Mesenchymal stem cell (in vitro differentiated cells and primary cell): ENCODE data around the gene EVC.

Experiments
- DNase-seq: peaks from one replicate; pipeline ENCODE4 v3.0.0-alpha.2; 2013
- H2AFZ ChIP-seq: one replicate; pipeline ENCODE4 v1.6.1; 2013; ENCODE audit warnings: low read depth, mild to moderate bottlenecking, control low read depth, inconsistent platforms, low read length, moderate library complexity
- H2AK5ac ChIP-seq: 2 replicates; pipeline ENCODE4 v1.6.1; 2013; ENCODE audit warnings: low read length, moderate library complexity, mild to moderate bottlenecking, inconsistent platforms; ENCODE audit not compliant: severe bottlenecking
- H2BK120ac ChIP-seq: one replicate; pipeline ENCODE4 v1.6.1; 2013; ENCODE audit warnings: low read depth, mild to moderate bottlenecking, inconsistent platforms, low read length, moderate library complexity
- H2BK12ac ChIP-seq, 2 experiments: one replicate each; pipeline ENCODE4 v1.6.1; 2013; ENCODE audit warnings: inconsistent platforms in 2 of 2, low read length in 2 of 2, mild to moderate bottlenecking in 2 of 2, moderate library complexity in 2 of 2, control low read depth in 1 of 2
- H2BK15ac ChIP-seq: one replicate; pipeline ENCODE4 v1.6.1; 2013; ENCODE audit warnings: mild to moderate bottlenecking, low read depth, inconsistent platforms; ENCODE audit not compliant: poor library complexity, severe bottlenecking
- H2BK5ac ChIP-seq: 2 replicates; pipeline ENCODE4 v1.6.1; 2013; ENCODE audit warnings: low read depth, mild to moderate bottlenecking, low read length, control low read depth, inconsistent platforms; ENCODE audit not compliant: poor library complexity, severe bottlenecking
- H3K14ac ChIP-seq, 2 experiments: one replicate each; pipeline ENCODE4 v1.6.1; 2013; ENCODE audit warnings: inconsistent platforms in 2 of 2, low read length in 2 of 2, control low read depth in 1 of 2, mild to moderate bottlenecking in 1 of 2, moderate library complexity in 1 of 2
- H3K18ac ChIP-seq, 2 experiments: one replicate each; pipeline ENCODE4 v1.6.1; 2013; ENCODE audit warnings: inconsistent platforms in 2 of 2, low read length in 2 of 2, control low read depth in 1 of 2, low read depth in 1 of 2, mild to moderate bottlenecking in 1 of 2
- H3K23ac ChIP-seq, 2 experiments: one replicate each; pipeline ENCODE4 v1.6.1; 2013; ENCODE audit warnings: inconsistent platforms in 2 of 2, low read length in 2 of 2, mild to moderate bottlenecking in 2 of 2, moderate library complexity in 2 of 2, control low read depth in 1 of 2
- H3K27ac ChIP-seq: 2 replicates; pipeline ENCODE4 v1.5.1; 2013; ENCODE audit warnings: mild to moderate bottlenecking, moderate library complexity, low read length, control low read depth, inconsistent platforms; ENCODE audit not compliant: poor library complexity, severe bottlenecking
- H3K27me3 ChIP-seq, 2 experiments: 2 replicates each; pipeline versions ENCODE4 v1.6.1 to v1.7.0; 2013; ENCODE audit warnings: low read length in 2 of 2, mild to moderate bottlenecking in 2 of 2, moderate library complexity in 2 of 2, control low read depth in 1 of 2, inconsistent platforms in 1 of 2; ENCODE audit not compliant: control insufficient read depth in 1 of 2, insufficient read depth in 1 of 2
- H3K36me3 ChIP-seq, 2 experiments: 2 replicates each; pipeline versions ENCODE4 v1.6.1 to v1.7.0; 2013; ENCODE audit warnings: low read length in 2 of 2, control low read depth in 1 of 2, inconsistent platforms in 1 of 2, low read depth in 1 of 2, mild to moderate bottlenecking in 1 of 2; ENCODE audit not compliant: insufficient read depth in 2 of 2, control insufficient read depth in 1 of 2
- H3K4ac ChIP-seq, 2 experiments: one replicate each; pipeline ENCODE4 v1.6.1; 2013; ENCODE audit warnings: inconsistent platforms in 2 of 2, low read length in 2 of 2, mild to moderate bottlenecking in 2 of 2, moderate library complexity in 2 of 2, control low read depth in 1 of 2, low read depth in 1 of 2
- H3K4me1 ChIP-seq: 2 replicates; pipeline ENCODE4 v1.6.1; 2013; ENCODE audit warnings: low read depth, low read length, control low read depth; ENCODE audit not compliant: control insufficient read depth, insufficient read depth
- H3K4me2 ChIP-seq: 2 replicates; pipeline ENCODE4 v1.6.1; 2013; ENCODE audit warnings: low read length, mild to moderate bottlenecking, inconsistent platforms; ENCODE audit not compliant: poor library complexity, severe bottlenecking
- H3K4me3 ChIP-seq, 2 experiments: 2 replicates each; pipeline versions ENCODE4 v1.5.1 to v1.7.0; 2013; ENCODE audit warnings: low read length in 2 of 2, mild to moderate bottlenecking in 2 of 2, control low read depth in 1 of 2, low read depth in 1 of 2; ENCODE audit not compliant: insufficient read depth in 1 of 2
- H3K79me1 ChIP-seq: replicated peaks from 2 replicates; pipeline ENCODE4 v1.6.1; 2013; ENCODE audit warnings: mild to moderate bottlenecking, control low read depth, low read length, inconsistent platforms; ENCODE audit not compliant: poor library complexity, severe bottlenecking
- H3K9ac ChIP-seq: 2 replicates; pipeline ENCODE4 v1.7.0; 2013; ENCODE audit warnings: mild to moderate bottlenecking, low read length, moderate library complexity
- H3K9me3 ChIP-seq: 2 replicates; pipeline ENCODE4 v1.7.0; 2013; ENCODE audit warnings: mild to moderate bottlenecking, low read length; ENCODE audit not compliant: control insufficient read depth
- H4K8ac ChIP-seq: one replicate; pipeline ENCODE4 v1.6.1; 2013; ENCODE audit warnings: inconsistent platforms, mild to moderate bottlenecking, low read length, moderate library complexity
- H4K91ac ChIP-seq: one replicate; pipeline ENCODE4 v1.6.1; 2013; ENCODE audit warnings: mild to moderate bottlenecking, low read length, inconsistent platforms
- WGBS: methylation state at CpG from one replicate; pipeline ENCODE4 v1.1.7; 2013; ENCODE audit warnings: mixed read lengths; 5-methylcytosine and 5-hydroxymethylcytosine counted together

Gene EVC

DNA sequence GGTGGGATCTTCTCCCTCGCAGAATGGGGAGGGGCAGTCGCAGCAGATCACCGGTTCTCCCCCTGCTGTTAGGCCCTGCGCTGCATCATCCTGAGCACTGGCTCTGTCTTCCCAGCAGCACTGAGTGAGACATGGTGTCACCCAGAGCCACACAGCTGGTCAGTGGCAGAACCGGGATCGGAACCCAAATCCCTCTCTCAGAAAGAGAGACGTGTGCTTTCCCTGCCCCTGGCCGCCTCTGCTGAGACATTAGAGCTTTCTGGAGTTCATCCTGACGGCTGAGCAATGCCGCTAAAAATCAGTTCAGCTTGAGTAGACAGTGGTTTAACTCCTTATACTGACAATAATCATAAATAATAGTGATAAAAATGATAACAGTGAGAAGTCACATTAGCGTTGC lies 87.9 kb downstream of the EVC start:
- no peak overlapping the region for H3K9ac ChIP-seq
- H3K27ac ChIP-seq = no peak overlapping the region
- H4K91ac ChIP-seq = no peak overlapping the region
- H3K36me3 ChIP-seq = peaks cover 70 to 91% of the 10 kb centered on the region in 2 experiments
- H2BK120ac ChIP-seq = no peak overlapping the region
- no peak overlapping the region for H3K23ac ChIP-seq
- no peak overlapping the region for H3K4me3 ChIP-seq
- H2AK5ac ChIP-seq = no peak overlapping the region
- no peak overlapping the region for H3K14ac ChIP-seq
- no peak overlapping the region for H4K8ac ChIP-seq
- DNase-seq = no peak
- peaks cover 1% of the 10 kb centered on the region for H3K4me1 ChIP-seq
- no peak overlapping the region for H2BK5ac ChIP-seq
- peaks cover 18% of the 10 kb centered on the region for H3K79me1 ChIP-seq
- no peak overlapping the region for H2AFZ ChIP-seq
- H2BK12ac ChIP-seq = no peak overlapping the region
- no peak overlapping the region for H2BK15ac ChIP-seq
- H3K4me2 ChIP-seq = no peak overlapping the region
- 96% methylated on average over 9 of the region's 11 CpGs for WGBS
- no peak overlapping the region for H3K4ac ChIP-seq
- no peaks in the 10 kb centered on the region for H3K27me3 ChIP-seq
- no peaks in the 10 kb centered on the region for H3K9me3 ChIP-seq
- no peak overlapping the region for H3K18ac ChIP-seq

DNA sequence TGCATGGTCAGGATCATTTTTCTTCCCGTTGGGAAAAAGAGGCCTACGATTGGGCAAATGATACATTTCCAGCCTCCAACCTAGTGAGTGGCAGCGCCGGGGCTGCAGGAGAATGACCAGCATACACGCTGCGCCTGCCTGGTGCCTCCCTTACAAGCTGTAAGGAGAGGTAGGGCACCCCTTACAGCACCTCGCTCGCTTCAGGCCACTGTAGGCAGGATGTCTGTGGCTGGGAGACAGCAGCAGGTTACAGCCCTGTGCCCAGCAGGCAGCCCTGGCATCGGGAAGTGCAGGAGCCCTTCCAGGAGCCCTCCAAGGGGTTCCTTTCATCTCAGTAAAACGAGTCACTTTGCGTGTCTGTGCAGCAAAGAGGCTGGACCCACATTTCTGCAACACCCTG lies 88.4 kb downstream of the EVC start:
- no peak overlapping the region for H3K4ac ChIP-seq
- peaks cover 73 to 95% of the 10 kb centered on the region in 2 experiments for H3K36me3 ChIP-seq
- H3K18ac ChIP-seq = no peak overlapping the region
- 90% methylated on average over 11 of the region's 11 CpGs for WGBS
- no peak overlapping the region for H2BK5ac ChIP-seq
- DNase-seq = no peak
- H3K27ac ChIP-seq = no peak overlapping the region
- H3K4me2 ChIP-seq = no peak overlapping the region
- H4K91ac ChIP-seq = no peak overlapping the region
- no peak overlapping the region for H3K4me3 ChIP-seq
- peaks cover 1% of the 10 kb centered on the region for H3K4me1 ChIP-seq
- no peak overlapping the region for H3K14ac ChIP-seq
- H3K23ac ChIP-seq = no peak overlapping the region
- no peak overlapping the region for H2AK5ac ChIP-seq
- no peaks in the 10 kb centered on the region for H3K27me3 ChIP-seq
- H2BK12ac ChIP-seq = no peak overlapping the region
- no peak overlapping the region for H4K8ac ChIP-seq
- no peaks in the 10 kb centered on the region for H3K9me3 ChIP-seq
- no peak overlapping the region for H2AFZ ChIP-seq
- H3K9ac ChIP-seq = no peak overlapping the region
- H2BK120ac ChIP-seq = no peak overlapping the region
- no peak overlapping the region for H2BK15ac ChIP-seq
- H3K79me1 ChIP-seq = peaks cover 19% of the 10 kb centered on the region

DNA sequence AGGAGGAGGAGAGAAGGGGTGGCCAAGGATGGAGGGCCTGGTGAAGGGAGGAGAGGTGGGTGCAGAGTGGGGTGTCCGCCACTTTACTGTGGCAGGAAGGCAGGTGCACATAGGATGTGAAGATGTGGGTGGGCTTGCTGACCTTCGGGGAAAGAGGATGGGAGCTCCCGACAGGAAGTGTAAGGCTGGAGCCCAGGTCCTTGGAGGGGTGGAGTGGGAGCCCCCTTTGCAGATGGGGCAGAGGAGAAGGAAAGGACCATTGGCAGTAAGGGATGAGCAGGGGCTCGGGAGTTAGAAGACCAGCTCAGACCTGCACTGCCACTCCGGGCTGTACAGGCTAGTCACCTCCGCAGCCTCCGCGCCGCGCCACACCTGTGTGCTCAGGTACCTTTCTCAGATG lies 89.5 kb downstream of the EVC start:
- Histone ChIP-seq H3K27ac (no peak overlapping the region), H3K14ac (no peak overlapping the region), H4K8ac (no peak overlapping the region), H3K4ac (no peak overlapping the region), H3K27me3 (no peaks in the 10 kb centered on the region), H3K18ac (no peak overlapping the region), H2AK5ac (no peak overlapping the region), H3K79me1 (peaks cover 29% of the 10 kb centered on the region), H3K36me3 (peaks cover 77 to 97% of the 10 kb centered on the region in 2 experiments), H2BK120ac (no peak overlapping the region), H3K23ac (no peak overlapping the region), H2BK12ac (no peak overlapping the region), H3K9me3 (no peaks in the 10 kb centered on the region), H2BK5ac (no peak overlapping the region), H3K4me3 (peak overlapping the region in 1 of 2 experiments; percentile 7), H3K9ac (no peak overlapping the region), H2BK15ac (no peak overlapping the region), H4K91ac (no peak overlapping the region), H2AFZ (no peak overlapping the region), H3K4me2 (no peak overlapping the region), H3K4me1 (peaks cover 1% of the 10 kb centered on the region)
- 97% methylated on average over 6 of the region's 10 CpGs for WGBS
- DNase-seq = no peak

DNA sequence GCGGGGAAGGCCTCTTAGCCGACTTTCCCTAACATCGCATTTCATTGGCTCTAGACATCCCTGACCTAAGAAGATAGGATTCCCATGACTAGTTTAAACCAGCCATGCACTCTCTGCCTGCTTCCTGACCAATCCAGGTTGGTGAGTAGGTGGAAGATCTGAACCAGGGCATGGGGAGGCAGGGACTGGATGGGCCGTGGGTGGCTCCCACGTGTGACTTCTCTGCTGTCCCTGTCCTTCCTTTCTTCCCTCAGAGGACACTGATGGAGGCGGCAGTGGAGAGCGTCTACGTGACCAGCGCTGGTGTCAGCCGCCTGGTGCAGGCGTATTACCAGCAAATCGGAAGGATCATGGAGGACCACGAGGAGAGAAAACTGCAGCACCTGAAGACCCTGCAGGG lies 90.7 kb downstream of the EVC start:
- H3K36me3 ChIP-seq = peaks cover 74 to 95% of the 10 kb centered on the region in 2 experiments
- H4K91ac ChIP-seq = no peak overlapping the region
- H2BK12ac ChIP-seq = no peak overlapping the region
- H3K14ac ChIP-seq = no peak overlapping the region
- over 99% methylated on average over 10 of the region's 13 CpGs for WGBS
- peaks cover 29% of the 10 kb centered on the region for H3K79me1 ChIP-seq
- H3K23ac ChIP-seq = no peak overlapping the region
- H3K9me3 ChIP-seq = no peaks in the 10 kb centered on the region
- no peak overlapping the region for H4K8ac ChIP-seq
- no peak overlapping the region for H3K27ac ChIP-seq
- H2BK120ac ChIP-seq = no peak overlapping the region
- no peak overlapping the region for H3K4ac ChIP-seq
- H3K4me3 ChIP-seq = no peak overlapping the region
- no peak overlapping the region for H3K4me2 ChIP-seq
- DNase-seq = no peak
- no peak overlapping the region for H2BK5ac ChIP-seq
- H3K18ac ChIP-seq = no peak overlapping the region
- H3K9ac ChIP-seq = no peak overlapping the region
- H2AFZ ChIP-seq = no peak overlapping the region
- no peaks in the 10 kb centered on the region for H3K27me3 ChIP-seq
- H2BK15ac ChIP-seq = no peak overlapping the region
- H3K4me1 ChIP-seq = peaks cover 1% of the 10 kb centered on the region
- no peak overlapping the region for H2AK5ac ChIP-seq
